Fibroblast of mammary gland (primary cell): ENCODE data around the gene EGFL7.

Experiments used
- DNase-seq: peaks from one replicate; pipeline ENCODE4 v3.0.0-alpha.2; 2010; ENCODE audit warnings: low read depth
- H3K4me3 ChIP-seq: 2 replicates; pipeline ENCODE4 v1.5.1; 2011; ENCODE audit warnings: low read depth, mild to moderate bottlenecking, low read length, moderate library complexity; ENCODE audit not compliant: control insufficient read depth
- CTCF ChIP-seq: conservative IDR thresholded peaks from 2 replicates; pipeline ENCODE4 v1.5.1; 2011; ENCODE audit warnings: low read depth, low read length, inconsistent platforms; ENCODE audit not compliant: control insufficient read depth, insufficient read depth

The EGFL7 gene

GRCh38 chr9:136711751-136712689, 49.3 kb downstream of the EGFL7 start, which contains the start of gene DIPK1B:
Gene DIPK1B (plus strand): TSS chr9:136712572. CDS start chr9:136712666, 94 bp downstream.
- no peak for DNase-seq
- H3K4me3 ChIP-seq: no peak within 1 kb of the TSS
- TF ChIP-seq CTCF: no peak

DNA sequence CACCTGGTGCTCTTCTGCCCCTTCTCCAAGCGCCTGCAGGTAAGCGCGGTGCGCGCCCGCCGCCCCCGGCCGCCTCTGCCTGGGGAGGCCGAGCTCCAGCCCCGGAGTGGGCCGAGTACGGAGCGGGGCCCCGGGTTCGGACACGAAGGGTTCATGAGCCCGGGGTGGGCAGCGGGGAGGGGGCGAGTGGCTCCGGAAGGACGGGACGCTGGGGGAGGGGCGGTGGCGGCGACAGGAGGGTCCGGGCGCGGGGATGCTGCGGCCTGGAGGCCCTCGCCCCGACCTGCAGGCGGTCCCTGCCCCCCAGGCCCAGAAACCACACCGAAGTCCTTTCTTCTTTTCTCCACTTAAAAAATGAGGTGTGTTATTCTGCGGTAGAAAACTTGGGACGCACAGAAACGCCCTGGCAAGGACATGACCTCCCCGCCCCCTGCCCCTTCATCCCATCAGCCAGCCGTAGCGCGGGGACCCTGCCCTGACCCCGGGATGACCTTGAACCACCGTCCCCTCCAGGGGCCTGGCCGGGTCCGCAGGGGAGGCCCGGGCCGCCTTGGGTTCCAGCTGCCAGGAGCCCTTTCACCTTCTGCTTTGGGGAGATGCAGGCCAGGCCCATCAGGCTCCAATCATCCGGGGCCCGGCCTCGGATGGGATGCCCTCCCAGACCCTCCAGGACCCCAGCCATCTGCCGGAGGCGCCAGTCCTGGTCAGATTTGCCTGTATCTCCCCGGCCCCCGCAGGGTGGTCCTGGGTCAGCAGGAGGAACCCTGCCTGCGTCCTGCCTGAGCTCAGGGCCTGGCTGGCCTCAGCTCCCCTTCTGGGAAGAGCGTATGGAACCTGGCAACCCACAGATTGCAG, 50.2 kb downstream of the EGFL7 start:
- H3K4me3 ChIP-seq: no peak overlapping the region
- DNase-seq: no peak
- TF ChIP-seq CTCF: no peak

DNA sequence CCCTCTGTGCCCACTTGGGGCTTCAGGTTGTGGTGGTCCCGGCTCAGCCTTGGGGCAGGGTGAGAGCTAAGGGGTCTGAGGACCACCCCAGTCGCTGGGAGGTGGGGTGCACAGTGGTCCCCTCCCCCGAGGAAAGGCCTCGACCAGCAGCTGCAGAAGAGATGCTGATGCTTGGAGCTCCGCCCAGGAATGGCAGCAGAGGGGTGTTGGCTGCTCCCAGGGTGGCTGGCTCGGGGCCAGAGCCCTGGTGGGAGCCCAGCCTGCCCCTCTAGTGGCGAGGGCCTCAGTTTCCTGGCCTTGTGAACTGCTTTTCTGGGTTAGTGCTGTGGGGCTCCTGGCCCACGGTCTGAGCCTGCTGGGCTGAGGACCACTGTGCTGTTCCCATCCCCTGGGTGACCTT, 50.8 kb downstream of the EGFL7 start:
- no peak for TF ChIP-seq CTCF
- no peak overlapping the region for H3K4me3 ChIP-seq
- no peak for DNase-seq

DNA sequence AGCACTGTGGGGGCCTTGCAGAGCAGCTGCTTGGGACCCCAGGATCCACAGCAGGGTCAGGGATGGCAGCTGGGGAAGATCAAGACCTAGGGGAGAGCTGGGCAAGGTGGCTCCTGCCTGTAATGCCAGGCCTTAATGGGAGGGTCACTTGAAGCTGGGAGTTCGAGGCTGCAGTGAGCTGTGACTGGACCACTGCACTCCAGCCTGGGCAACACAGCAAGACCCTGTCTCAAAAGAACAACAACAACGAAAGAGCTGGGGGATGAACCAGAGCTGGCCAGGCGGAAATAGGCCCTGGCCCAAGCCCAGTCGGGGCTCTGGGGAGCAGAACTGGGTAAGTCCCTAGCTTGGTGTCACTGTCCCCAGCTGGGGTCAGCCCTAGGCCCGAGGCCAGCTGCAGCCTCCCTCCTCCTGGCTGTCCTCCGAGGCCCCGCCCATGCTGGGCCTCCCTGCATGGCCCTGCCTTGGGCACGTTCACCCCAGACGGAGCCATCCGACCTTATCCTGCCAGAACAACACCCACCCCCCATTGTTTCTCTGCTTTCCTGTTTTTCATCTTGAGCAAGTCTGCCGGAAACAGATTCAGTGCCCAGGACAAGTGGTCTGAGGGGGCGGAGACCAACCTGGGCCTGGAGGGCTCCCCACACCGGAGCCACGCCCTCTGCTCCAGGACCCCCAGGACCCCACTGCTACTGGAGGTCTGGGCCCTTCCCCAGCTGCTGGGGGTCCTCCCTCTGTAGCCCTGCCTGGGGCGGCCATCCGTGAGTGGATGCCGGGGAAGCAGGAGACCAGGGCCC, 51.6 kb downstream of the EGFL7 start:
- no peak for DNase-seq
- no peak overlapping the region for H3K4me3 ChIP-seq
- no peak for TF ChIP-seq CTCF

- DNase-seq: no peak
- H3K4me3 ChIP-seq: no peak overlapping the region
- no peak for TF ChIP-seq CTCF
These were observed 52.2 kb downstream of the EGFL7 start for GRCh38 chr9:136714893-136715274.

- TF ChIP-seq CTCF: no peak
- no peak for DNase-seq
- H3K4me3 ChIP-seq: no peak overlapping the region
These were observed 54.7 kb downstream of the EGFL7 start for GRCh38 chr9:136717399-136717798.
